Measurements from ENCODE around the gene SLC6A3. TPM values are rescaled to one million over a fixed set of nuclear protein-coding genes. Genes with fewer than 3 reads are reported as not detected.

The SLC6A3 gene
- total RNA-seq, 1 experiment from 2014 or later = not detected

- Mint-ChIP-seq H3K4me3 (ENCODE audit: low read depth, unreplicated experiment) (no peak overlapping the region), H3K36me3 (ENCODE audit: insufficient read depth, unreplicated experiment) (peaks cover 28% of the 10 kb centered on the region), H3K27ac (ENCODE audit: unreplicated experiment) (no peak overlapping the region), H3K9me3 (ENCODE audit: low read depth, unreplicated experiment) (peaks cover 2% of the 10 kb centered on the region), H3K27me3 (ENCODE audit: unreplicated experiment) (no peaks in the 10 kb centered on the region), H3K4me1 (ENCODE audit: low read depth, unreplicated experiment) (no peaks in the 10 kb centered on the region)
- intact Hi-C loops (cut with micrococcal nuclease; ENCODE audit: unreplicated experiment) = no loop called here
- BruUV-seq (replicated peaks) = no TSS peak
- CTCF ChIA-PET = no interaction called here
- TF ChIP-seq, protein P1, sequence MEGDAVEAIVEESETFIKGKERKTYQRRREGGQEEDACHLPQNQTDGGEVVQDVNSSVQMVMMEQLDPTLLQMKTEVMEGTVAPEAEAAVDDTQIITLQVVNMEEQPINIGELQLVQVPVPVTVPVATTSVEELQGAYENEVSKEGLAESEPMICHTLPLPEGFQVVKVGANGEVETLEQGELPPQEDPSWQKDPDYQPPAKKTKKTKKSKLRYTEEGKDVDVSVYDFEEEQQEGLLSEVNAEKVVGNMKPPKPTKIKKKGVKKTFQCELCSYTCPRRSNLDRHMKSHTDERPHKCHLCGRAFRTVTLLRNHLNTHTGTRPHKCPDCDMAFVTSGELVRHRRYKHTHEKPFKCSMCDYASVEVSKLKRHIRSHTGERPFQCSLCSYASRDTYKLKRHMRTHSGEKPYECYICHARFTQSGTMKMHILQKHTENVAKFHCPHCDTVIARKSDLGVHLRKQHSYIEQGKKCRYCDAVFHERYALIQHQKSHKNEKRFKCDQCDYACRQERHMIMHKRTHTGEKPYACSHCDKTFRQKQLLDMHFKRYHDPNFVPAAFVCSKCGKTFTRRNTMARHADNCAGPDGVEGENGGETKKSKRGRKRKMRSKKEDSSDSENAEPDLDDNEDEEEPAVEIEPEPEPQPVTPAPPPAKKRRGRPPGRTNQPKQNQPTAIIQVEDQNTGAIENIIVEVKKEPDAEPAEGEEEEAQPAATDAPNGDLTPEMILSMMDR (IDR thresholded peaks at IDR 0.05; ENCODE audit: unreplicated experiment) = no peak
- DNase-seq = no peak
Observed at GRCh38 chr5:1467341-1468246, 22.4 kb upstream of the SLC6A3 start.

DNA sequence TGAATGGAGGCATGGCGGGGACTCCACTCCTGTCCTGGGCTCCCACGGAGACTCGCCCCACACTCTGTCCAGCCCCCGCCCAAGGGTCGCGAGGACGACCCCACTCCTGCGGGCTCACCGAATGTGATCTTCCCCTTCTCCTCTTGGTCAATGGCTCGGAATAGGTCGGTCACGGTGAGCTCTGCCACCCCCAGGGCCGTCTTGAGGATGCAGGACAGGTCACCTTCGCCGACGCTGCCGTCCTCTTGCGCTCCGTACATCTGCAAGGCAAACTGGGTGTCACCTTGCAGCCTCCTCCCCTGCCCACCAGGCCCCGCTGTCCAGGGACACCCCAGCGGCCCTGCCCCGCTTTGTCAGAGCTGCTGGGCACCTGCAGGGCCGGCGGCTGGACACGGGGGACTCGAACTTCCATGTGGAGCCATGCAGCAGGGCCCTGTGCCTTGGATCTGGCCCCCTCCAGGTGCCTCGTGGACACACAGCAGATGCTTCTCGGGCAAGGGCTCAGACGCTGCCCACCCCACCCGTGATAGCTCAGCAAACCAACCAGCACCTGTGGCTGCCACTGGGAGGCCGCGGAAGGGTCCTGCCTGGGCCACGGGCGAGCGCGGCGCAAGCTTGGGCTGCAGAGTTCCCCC is 21.5 kb upstream of the SLC6A3 start:
- CTCF ChIA-PET = no interaction called here
- BruUV-seq (replicated peaks) = no TSS peak
- intact Hi-C loops (cut with micrococcal nuclease; ENCODE audit: unreplicated experiment) = no loop called here
- no peaks in the 10 kb centered on the region for H3K4me1 Mint-ChIP-seq (ENCODE audit: low read depth, unreplicated experiment)
- H3K4me3 Mint-ChIP-seq (ENCODE audit: low read depth, unreplicated experiment) = no peak overlapping the region
- no peak for DNase-seq
- TF ChIP-seq, protein P1 (IDR thresholded peaks at IDR 0.05; ENCODE audit: unreplicated experiment) = no peak
- peaks cover 30% of the 10 kb centered on the region for H3K36me3 Mint-ChIP-seq (ENCODE audit: insufficient read depth, unreplicated experiment)
- no peaks in the 10 kb centered on the region for H3K27me3 Mint-ChIP-seq (ENCODE audit: unreplicated experiment)
- H3K27ac Mint-ChIP-seq (ENCODE audit: unreplicated experiment) = no peak overlapping the region
- peaks cover 2% of the 10 kb centered on the region for H3K9me3 Mint-ChIP-seq (ENCODE audit: low read depth, unreplicated experiment)

- CTCF ChIA-PET = no interaction called here
- peaks cover 30% of the 10 kb centered on the region for H3K36me3 Mint-ChIP-seq (ENCODE audit: insufficient read depth, unreplicated experiment)
- no peak for DNase-seq
- BruUV-seq (replicated peaks) = no TSS peak
- H3K9me3 Mint-ChIP-seq (ENCODE audit: low read depth, unreplicated experiment) = peaks cover 2% of the 10 kb centered on the region
- H3K4me1 Mint-ChIP-seq (ENCODE audit: low read depth, unreplicated experiment) = no peaks in the 10 kb centered on the region
- TF ChIP-seq, protein P1 (IDR thresholded peaks at IDR 0.05; ENCODE audit: unreplicated experiment) = no peak
- H3K27ac Mint-ChIP-seq (ENCODE audit: unreplicated experiment) = no peak overlapping the region
- intact Hi-C loops (cut with micrococcal nuclease; ENCODE audit: unreplicated experiment) = no loop called here
- H3K4me3 Mint-ChIP-seq (ENCODE audit: low read depth, unreplicated experiment) = no peak overlapping the region
- no peaks in the 10 kb centered on the region for H3K27me3 Mint-ChIP-seq (ENCODE audit: unreplicated experiment)
Observed at GRCh38 chr5:1465966-1466471, 20.8 kb upstream of the SLC6A3 start.

DNA sequence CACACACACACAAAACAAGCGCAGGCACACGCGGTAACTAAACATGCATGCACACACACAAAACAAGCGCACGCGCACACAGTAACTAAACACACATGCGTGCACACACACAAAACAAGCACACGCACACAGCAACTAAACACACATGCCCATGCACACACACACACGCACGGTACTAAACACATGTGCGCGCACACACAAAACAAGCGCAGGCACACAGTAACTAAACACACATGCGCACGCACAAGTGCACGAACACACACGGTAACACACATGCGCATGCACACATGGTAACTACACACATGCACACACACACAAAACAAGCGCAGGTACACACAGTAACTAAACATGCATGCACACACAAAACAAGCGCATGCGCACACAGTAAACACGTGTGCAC is 19.9 kb upstream of the SLC6A3 start:
- Mint-ChIP-seq H3K9me3 (ENCODE audit: low read depth, unreplicated experiment) (peaks cover 2% of the 10 kb centered on the region), H3K4me3 (ENCODE audit: low read depth, unreplicated experiment) (no peak overlapping the region), H3K36me3 (ENCODE audit: insufficient read depth, unreplicated experiment) (peaks cover 30% of the 10 kb centered on the region), H3K4me1 (ENCODE audit: low read depth, unreplicated experiment) (no peaks in the 10 kb centered on the region), H3K27ac (ENCODE audit: unreplicated experiment) (no peak overlapping the region), H3K27me3 (ENCODE audit: unreplicated experiment) (no peaks in the 10 kb centered on the region)
- no TSS peak for BruUV-seq (replicated peaks)
- CTCF ChIA-PET = no interaction called here
- no peak for DNase-seq
- TF ChIP-seq, protein P1 (IDR thresholded peaks at IDR 0.05; ENCODE audit: unreplicated experiment) = no peak
- intact Hi-C loops (cut with micrococcal nuclease; ENCODE audit: unreplicated experiment) = no loop called here
